Activated CD8-positive, alpha-beta memory T cell treated with anti-CD3 and anti-CD28 coated beads, Interleukin-2, amount 50 U/mL, for 24 hours (primary cell): Measurements from ENCODE around the gene CAMTA1.
A peak's percentile ranks its signal among the peaks of the same experiment; 100 is the strongest.

Source experiments
- DNase-seq: peaks from one replicate; pipeline ENCODE4 v3.0.0-alpha.2; 2020; ENCODE audit errors: extremely low read depth

The CAMTA1 gene

GRCh38 chr1:7632681-7633080 lies 847.4 kb downstream of the CAMTA1 start:
- DNase-seq = no peak

- DNase-seq = no peak
These were observed 848.4 kb downstream of the CAMTA1 start for GRCh38 chr1:7633506-7634245.

GRCh38 chr1:7634546-7635240 lies 849.4 kb downstream of the CAMTA1 start:
- no peak for DNase-seq

GRCh38 chr1:7636795-7637526 lies 851.7 kb downstream of the CAMTA1 start:
- no peak for DNase-seq

- no peak for DNase-seq
These were observed 852.8 kb downstream of the CAMTA1 start for GRCh38 chr1:7638078-7638477.

- no peak for DNase-seq
These were observed 854.3 kb downstream of the CAMTA1 start for GRCh38 chr1:7639435-7640131.

GRCh38 chr1:7640350-7640749 lies 855.1 kb downstream of the CAMTA1 start:
- no peak for DNase-seq

GRCh38 chr1:7640920-7641585 lies 855.8 kb downstream of the CAMTA1 start:
- no peak for DNase-seq

GRCh38 chr1:7641587-7642417 lies 856.5 kb downstream of the CAMTA1 start:
- DNase-seq = no peak

GRCh38 chr1:7642418-7642704 lies 857.1 kb downstream of the CAMTA1 start:
- no peak for DNase-seq

GRCh38 chr1:7642781-7643529 lies 857.7 kb downstream of the CAMTA1 start:
- no peak for DNase-seq

- no peak for DNase-seq
These were observed 858.3 kb downstream of the CAMTA1 start for GRCh38 chr1:7643530-7643929.

GRCh38 chr1:7644086-7644485 lies 858.8 kb downstream of the CAMTA1 start:
- DNase-seq = no peak

GRCh38 chr1:7644961-7645750 lies 859.9 kb downstream of the CAMTA1 start:
- no peak for DNase-seq

GRCh38 chr1:7645751-7646048 lies 860.4 kb downstream of the CAMTA1 start:
- DNase-seq = no peak

- no peak for DNase-seq
These were observed 860.9 kb downstream of the CAMTA1 start for GRCh38 chr1:7646164-7646563.

- peak; percentile 37 for DNase-seq
These were observed 862.0 kb downstream of the CAMTA1 start for GRCh38 chr1:7646981-7647901.

- no peak for DNase-seq
These were observed 863.6 kb downstream of the CAMTA1 start for GRCh38 chr1:7648761-7649384.
